ENCODE results near the gene MLPH.

MLPH gene

DNA sequence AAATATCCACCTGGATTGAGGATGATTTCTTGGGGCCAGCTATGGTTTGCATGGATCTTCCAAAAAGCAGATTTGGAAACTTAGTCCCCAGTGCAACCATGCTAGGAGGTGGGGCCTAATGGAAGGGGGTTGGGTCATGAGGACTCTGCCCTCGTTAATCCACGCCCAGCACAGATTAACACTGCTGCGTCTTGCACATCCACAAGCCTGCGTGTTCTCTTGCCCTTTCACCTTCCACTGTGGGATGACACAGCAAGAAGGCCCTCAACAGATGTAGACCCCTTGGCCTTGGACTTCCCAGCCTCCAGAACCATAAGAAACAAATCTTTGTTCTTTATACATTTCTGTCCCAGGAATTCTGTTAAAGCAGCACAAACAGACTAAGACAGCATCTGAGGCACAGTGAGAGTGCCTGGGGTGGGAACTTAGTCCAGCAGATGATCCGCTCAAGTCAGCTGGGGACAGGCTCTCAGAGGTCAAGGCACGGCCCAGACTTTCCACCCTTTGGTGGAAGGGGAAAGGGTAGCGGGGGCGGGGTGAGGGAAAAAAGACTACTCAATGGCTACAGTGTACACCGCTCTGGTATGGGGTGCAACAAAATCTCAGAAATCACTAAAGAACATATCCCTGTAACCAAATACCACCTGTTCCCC lies 101.1 kb downstream of the MLPH start:
- Histone ChIP-seq H3K27ac (ENCODE audit: low read depth, low read length) (no peak overlapping the region), H4K20me1 (ENCODE audit: control insufficient read depth, insufficient read depth, low read depth, low read length) (no peaks in the 10 kb centered on the region), H3K4me1 (ENCODE audit: control insufficient read depth, low read length) (peaks cover 6% of the 10 kb centered on the region), H3K27me3 (ENCODE audit: control insufficient read depth, low read length) (peaks cover 27% of the 10 kb centered on the region), H3F3A (ENCODE audit: control insufficient read depth, insufficient read depth) (no peaks in the 10 kb centered on the region), H3K79me2 (ENCODE audit: control insufficient read depth, low read length) (no peaks in the 10 kb centered on the region), H3K4me2 (ENCODE audit: low read length) (no peak overlapping the region), H3K9me2 (replicated peaks; ENCODE audit: control insufficient read depth, low read length) (no peaks in the 10 kb centered on the region), H3K4me3 (ENCODE audit: low read length) (no peak overlapping the region), H3K36me3 (ENCODE audit: control insufficient read depth, low read length) (no peaks in the 10 kb centered on the region), H3K9me3 (ENCODE audit: control insufficient read depth, insufficient read depth, low read length) (no peaks in the 10 kb centered on the region)
- TF ChIP-seq CTCF (IDR thresholded peaks at IDR 0.05; ENCODE audit: low read depth, low read length, poor library complexity, severe bottlenecking) (no peak), EZH2phosphoT487 (IDR thresholded peaks at IDR 0.05; ENCODE audit: borderline replicate concordance, low read length) (no peak)

GRCh38 chr2:237590272-237591140 lies 103.5 kb downstream of the MLPH start, which contains the start of gene RAB17:
Gene RAB17, minus strand, starts transcription at chr2:237590734. Its CDS starts 4,580 bp downstream, at chr2:237586154.
- Histone ChIP-seq H3K27ac (ENCODE audit: low read depth, low read length) (no peak within 1 kb of the TSS), H3K9me3 (ENCODE audit: control insufficient read depth, insufficient read depth, low read length) (no peaks in the 10 kb centered on the region), H3K27me3 (ENCODE audit: control insufficient read depth, low read length) (peaks cover 27% of the 10 kb centered on the region), H3K79me2 (ENCODE audit: control insufficient read depth, low read length) (no peaks in the 10 kb centered on the region), H3F3A (ENCODE audit: control insufficient read depth, insufficient read depth) (no peaks in the 10 kb centered on the region), H3K4me3 (ENCODE audit: low read length) (no peak within 1 kb of the TSS), H3K36me3 (ENCODE audit: control insufficient read depth, low read length) (no peaks in the 10 kb centered on the region), H3K9me2 (replicated peaks; ENCODE audit: control insufficient read depth, low read length) (no peaks in the 10 kb centered on the region), H3K4me2 (ENCODE audit: low read length) (no peak within 1 kb of the TSS), H4K20me1 (ENCODE audit: control insufficient read depth, insufficient read depth, low read depth, low read length) (no peaks in the 10 kb centered on the region), H3K4me1 (ENCODE audit: control insufficient read depth, low read length) (peaks cover 6% of the 10 kb centered on the region)
- TF ChIP-seq EZH2phosphoT487 (IDR thresholded peaks at IDR 0.05; ENCODE audit: borderline replicate concordance, low read length) = no peak
- TF ChIP-seq CTCF (IDR thresholded peaks at IDR 0.05; ENCODE audit: low read depth, low read length, poor library complexity, severe bottlenecking) = no peak

GRCh38 chr2:237591141-237591881 lies 104.3 kb downstream of the MLPH start:
- Histone ChIP-seq H4K20me1 (ENCODE audit: control insufficient read depth, insufficient read depth, low read depth, low read length) (no peaks in the 10 kb centered on the region), H3K9me2 (replicated peaks; ENCODE audit: control insufficient read depth, low read length) (no peaks in the 10 kb centered on the region), H3K4me2 (ENCODE audit: low read length) (no peak overlapping the region), H3K79me2 (ENCODE audit: control insufficient read depth, low read length) (no peaks in the 10 kb centered on the region), H3K27ac (ENCODE audit: low read depth, low read length) (no peak overlapping the region), H3K36me3 (ENCODE audit: control insufficient read depth, low read length) (no peaks in the 10 kb centered on the region), H3K4me1 (ENCODE audit: control insufficient read depth, low read length) (peaks cover 6% of the 10 kb centered on the region), H3K27me3 (ENCODE audit: control insufficient read depth, low read length) (peaks cover 25% of the 10 kb centered on the region), H3F3A (ENCODE audit: control insufficient read depth, insufficient read depth) (no peaks in the 10 kb centered on the region), H3K9me3 (ENCODE audit: control insufficient read depth, insufficient read depth, low read length) (no peaks in the 10 kb centered on the region), H3K4me3 (ENCODE audit: low read length) (no peak overlapping the region)
- TF ChIP-seq CTCF (IDR thresholded peaks at IDR 0.05; ENCODE audit: low read depth, low read length, poor library complexity, severe bottlenecking) (no peak), EZH2phosphoT487 (IDR thresholded peaks at IDR 0.05; ENCODE audit: borderline replicate concordance, low read length) (no peak)
